Cerebellar cortex (tissue), 1 donor: Measurements from ENCODE around the gene LRRFIP1.

ENCODE experiments used
- DNase-seq: peaks from one replicate; pipeline ENCODE4 v3.0.0-alpha.2; 2015; ENCODE audit warnings: low spot score

The LRRFIP1 gene

DNA sequence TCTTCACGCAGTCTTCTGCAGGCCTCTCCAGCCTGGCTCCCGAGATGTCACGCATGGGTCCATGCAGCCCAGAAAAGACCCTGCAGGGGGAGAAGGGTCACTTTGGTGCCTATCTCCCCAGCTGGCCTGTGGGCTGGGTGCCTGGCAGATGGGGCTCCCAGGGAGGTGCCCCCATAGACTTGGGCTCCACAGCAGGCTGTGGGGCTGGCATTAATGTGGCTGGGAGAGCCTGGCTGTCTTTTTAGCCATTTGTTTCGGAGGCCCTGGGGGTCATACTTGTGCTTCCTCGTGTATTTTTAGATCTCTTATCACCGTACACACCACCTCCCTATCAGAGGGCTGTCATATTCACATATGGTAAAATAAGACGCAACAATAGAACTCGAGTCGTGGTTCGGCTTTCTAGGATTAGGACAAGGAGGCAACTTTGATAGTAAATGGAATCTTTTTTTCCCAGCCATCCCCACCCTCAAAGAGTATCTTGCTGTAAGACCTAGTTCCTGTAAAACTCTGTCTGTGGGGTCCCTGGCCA is 74.5 kb downstream of the LRRFIP1 start:
- DNase-seq: no peak

DNA sequence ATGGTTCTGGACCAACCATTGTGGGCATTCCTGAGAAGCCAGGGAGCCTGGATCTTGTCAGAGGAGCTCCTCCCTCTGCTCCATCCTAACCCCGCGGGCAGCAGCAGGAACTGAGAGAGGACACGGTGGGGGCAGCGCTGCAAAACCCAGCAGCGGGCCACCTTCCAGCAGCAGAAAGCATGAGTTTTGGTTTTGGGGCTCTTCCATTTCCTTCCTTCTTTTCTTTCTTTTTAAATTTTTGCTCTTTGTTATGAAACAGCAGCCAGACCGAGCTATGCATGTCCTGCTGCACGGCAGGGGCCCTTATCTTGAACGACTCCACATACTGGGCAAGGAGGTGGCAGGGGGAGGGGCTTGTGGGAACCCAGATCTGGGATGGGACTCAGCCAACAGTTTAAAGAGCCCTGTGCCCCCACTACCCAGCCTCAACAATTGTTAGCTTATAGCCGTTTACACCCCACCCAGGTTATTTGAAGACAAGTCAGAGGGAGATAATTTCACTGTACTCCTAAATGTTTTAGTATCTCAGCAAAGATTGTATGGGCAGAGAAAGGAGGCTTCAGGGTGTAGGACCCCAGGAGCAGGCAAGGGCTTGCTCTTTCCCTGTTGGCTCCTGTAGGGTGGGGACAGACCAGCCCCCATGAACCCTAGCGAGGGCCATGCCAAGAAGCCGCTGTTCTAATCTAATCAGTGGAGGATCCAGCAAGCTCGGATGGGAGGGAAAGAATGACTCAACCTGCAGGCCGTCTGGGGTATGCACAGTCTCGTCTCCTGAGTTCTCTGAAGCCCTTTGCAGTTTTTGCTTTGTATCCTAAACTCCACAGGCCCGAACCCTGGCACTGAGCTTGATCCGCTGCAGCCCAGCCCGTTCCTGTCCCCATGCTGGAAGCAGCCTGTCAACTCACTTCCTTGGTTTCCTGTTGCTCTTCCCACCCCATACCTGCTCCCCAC is 75.3 kb downstream of the LRRFIP1 start:
- no peak for DNase-seq

DNA sequence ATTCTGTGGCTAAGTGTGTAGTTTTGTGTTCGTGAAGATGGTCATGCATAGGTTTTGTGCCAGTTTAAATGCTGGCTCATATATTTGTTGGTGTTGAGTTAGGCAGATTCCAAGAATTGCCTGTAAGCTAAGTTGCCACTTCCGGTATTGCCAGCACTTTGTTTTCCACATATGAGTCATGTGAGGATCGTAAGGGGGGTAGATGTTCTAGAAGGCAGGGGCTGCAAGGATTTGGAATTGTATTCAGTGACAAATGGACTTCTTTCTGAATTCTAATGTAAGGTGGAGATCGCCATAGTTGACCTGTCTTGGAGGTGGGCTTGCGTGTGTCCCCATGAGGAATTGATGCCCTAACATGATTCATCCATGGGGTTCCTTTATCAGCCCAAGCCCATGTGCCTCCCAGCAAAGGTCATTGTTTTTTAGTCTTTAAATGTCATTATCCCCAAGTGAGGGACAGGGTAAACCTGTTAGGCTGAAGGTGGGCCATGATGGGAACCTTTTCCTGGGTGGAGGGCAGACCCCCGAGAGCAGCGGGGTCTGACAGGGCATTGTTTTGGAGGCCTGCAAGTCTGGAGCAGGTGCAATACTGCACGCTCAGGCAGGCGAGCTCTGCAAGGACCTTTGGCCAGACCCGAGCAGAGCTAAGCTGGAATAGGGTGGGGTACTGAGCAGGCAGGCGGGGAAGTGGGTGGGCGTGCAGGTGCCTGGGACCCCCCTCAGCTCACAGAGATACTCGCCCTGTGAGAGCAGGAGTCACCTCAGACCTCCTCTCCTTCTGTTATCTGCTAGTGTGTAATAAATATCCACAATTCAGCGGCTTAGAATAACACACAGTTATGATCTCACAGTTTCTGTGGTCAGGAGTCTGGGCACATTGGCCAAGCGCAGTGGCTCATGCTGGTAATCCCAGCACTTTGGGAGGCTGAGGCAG is 77.4 kb downstream of the LRRFIP1 start:
- DNase-seq: no peak

DNA sequence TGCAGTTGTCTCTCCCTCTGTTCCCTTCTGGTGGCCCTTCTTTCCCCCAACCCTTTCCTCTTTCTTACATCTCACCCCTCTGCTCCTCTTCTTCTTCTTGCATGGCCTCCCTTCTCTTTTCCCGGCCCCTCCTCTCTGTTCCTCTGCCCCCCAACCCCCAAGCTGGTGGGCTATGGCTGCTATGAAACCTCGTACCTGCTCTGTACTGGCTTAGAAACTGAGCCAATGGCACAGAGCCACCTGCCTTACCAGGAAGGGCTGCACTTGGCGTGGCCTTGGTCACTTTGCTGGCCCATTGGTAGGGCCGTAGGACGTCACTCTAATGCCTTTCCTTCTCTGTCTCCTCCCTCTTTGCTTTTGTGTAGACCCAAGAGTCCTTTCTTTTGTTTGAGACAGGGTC is 78.9 kb downstream of the LRRFIP1 start:
- DNase-seq: no peak

DNA sequence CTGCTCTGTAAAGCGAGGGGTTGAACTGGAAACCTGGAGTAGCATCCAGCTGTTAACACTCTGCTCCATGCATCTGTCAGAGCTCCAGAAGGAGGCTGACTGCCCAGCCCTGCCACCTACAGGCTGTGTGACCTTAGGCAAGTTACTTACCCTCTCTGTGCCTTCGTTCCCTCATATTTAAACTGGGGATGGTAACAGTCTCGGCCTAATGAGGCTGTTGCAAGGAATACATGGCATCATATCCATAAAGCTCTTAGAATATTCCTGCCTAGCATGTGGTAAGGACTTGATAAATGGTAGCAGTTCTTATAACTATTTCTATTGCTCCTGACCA is 80.6 kb downstream of the LRRFIP1 start:
- no peak for DNase-seq

DNA sequence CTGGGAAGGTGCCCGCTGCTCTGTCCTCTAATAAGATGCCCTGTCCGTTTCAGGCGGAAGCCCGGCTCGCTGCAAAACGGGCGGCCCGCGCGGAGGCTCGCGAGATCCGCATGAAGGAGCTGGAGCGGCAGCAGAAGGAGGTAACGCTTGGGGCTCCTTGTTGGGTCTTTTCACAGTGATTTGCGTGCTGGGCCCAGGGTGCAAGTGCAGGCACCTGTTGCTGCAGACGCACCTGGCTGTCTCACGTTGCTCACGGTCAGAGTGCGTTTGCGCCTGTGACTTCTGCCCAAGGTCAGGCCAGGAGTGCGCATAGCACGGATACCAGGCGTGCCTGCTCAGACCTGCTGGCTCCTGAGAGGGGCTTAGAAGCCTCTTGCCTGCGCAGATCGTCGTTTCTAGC is 81.1 kb downstream of the LRRFIP1 start:
- DNase-seq: no peak

DNA sequence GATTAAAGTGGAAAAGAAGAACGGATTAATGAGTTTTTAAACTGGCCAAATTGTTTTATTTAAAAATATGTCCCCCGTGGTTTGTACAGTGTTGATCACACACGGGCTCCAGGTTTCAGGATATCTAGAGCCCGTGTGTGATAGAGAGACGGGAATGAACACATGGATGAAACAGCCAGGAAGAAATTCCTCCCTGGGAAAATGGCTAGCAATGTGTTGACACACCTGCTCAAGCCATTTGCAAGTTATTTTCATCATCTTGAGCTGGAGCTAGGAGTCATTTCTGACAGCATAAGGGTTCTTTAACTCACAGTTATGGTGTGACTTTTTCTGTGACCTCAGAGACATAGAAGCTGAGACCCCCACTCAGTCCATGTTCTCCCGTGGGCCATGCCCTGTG is 81.6 kb downstream of the LRRFIP1 start:
- no peak for DNase-seq

GRCh38 chr2:237711458-237712150 is 84.2 kb downstream of the LRRFIP1 start:
- DNase-seq: no peak

DNA sequence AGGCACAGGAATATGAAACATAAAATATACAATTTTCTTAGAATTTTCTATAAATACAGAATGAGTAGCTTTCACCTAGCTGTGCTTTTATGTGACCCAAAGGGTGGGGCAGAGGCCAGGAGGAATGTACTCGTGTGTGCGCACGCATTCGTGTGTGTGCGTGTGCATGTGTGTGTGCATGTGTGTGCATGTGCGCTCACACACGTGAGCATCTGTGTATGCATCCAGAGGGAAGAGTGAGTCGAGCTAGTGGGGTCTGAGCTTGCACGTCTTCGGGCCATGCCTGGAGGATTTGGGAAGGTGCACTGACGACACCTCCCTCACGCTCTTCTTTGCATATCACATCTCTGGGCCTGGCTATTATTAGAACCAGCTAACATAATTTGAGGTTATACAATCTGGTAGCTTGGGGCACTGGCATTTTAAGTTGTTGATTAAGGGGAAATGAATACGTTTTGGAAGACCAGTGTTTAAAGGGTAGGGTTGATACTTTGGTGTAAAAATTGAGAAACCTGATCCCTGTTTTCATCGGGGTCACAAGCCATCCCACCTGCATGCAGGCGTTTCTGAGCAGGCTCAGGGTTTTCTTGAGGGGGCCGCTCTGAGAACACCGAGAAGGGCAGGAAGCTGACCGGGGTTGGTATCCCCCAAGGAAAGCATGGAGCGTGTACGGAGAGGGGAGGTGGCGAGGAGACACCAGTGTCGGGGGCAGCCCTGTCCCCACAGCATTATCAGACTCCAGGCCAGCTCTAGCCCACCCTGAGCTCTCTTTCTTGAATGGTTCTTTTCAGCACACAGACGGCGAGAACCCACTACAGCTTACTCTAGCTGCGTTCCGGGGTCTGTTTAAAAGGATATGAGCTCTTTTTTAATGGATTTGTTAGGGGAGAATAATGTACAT is 85.3 kb downstream of the LRRFIP1 start:
- no peak for DNase-seq

DNA sequence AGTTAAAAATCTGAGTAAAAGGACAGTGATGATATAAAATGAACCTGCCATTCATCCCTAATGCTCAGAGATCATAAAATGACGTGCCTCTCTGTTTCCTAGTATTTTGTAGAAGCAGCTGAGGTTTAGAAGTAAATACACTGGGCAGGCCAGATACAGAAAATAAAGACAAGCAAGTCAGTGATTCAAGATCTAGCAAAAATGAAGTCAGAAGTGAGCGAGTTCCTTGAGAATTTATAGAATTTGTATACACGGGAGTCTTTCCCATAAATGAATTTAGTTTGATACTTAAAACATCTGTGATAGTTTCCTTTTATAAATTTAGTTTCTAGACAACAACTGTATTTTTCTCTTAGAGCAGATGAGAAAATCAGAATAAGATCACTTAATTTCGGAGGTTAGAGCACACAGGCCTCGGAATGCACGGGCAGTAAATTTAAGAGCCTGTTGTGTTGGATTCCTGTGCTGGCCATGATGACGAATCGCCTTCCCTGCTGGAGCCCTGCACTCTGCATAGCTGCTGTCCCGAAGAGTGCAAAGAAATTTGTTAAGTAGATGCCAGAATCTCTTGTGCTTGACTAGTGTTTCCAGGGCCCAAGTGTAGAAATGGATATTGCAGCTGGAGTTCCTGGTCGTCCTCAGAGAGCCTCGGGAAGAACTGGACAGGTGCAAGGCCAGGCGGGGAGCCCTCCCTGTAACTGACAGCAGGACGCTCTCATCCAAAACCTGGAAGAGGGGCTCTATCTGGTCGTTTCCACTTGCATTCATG is 87.5 kb downstream of the LRRFIP1 start:
- DNase-seq: no peak

GRCh38 chr2:237715459-237715947 is 88.1 kb downstream of the LRRFIP1 start:
- DNase-seq: no peak

GRCh38 chr2:237716011-237716410 is 88.6 kb downstream of the LRRFIP1 start:
- no peak for DNase-seq

DNA sequence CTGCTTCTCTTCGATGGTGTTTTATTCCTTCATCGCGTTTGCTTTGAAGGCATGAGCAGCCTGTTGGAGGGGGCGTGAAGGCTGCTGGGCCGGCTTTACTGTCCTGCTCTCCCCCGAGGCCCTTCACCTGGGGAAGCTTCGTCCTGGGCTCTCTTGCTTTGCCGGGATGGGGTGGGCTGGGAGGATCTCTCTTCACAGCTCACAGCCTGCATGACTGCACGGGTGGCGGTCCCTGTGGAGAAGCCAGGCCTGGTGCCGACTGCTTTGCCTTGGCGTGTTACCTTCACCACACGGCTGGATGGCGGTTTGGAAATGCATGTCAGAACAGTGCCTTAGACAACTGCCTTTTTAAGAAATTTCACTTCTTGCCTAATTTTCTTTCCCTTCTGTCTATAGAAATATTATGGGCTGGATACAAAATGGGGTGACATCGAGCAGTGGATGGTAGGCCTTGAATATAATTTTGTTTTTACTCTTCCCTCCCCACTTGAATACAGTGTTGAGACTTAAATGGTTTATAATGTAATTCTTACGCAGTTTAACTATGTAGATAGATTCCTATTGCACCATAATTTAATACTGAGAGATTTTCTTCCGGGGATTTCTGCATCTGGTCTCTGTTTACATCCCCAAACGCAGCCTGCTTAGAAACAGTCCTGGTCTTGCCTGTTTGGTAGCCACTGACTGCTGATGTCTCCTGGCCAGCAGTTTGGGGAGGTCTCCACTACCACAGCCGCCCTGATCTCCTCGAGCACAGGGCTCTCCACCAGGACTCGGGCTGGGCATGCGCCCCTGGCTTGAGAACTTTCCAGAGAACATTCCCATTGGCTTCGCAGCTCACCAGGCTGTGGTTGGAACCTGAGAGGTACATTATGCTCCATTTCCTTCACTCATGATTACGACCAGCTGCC is 90.2 kb downstream of the LRRFIP1 start:
- DNase-seq: no peak

GRCh38 chr2:237718277-237718634 is 90.9 kb downstream of the LRRFIP1 start:
- DNase-seq: no peak

- DNase-seq: no peak
These were observed 93.1 kb downstream of the LRRFIP1 start for GRCh38 chr2:237720444-237720843.

GRCh38 chr2:237720957-237721356 is 93.6 kb downstream of the LRRFIP1 start:
- DNase-seq: no peak

DNA sequence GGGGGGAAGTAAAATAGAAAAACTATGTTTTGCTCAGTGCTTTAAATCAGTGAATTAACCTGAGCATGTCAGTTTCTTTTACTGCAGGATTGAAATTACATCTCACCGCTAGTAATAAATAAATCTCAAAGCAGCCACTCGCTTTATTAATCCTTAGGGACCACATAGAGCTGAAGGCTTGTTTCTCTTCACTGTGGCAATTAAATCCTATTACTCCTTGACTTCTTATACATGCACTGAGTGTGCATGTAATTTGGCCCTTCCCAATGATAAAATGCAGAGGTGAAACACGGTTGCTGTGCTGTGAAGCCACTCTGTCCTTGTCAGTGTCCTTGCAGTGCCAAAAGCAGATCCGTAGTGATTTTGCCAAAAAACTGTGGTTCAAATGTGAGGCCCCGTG is 94.1 kb downstream of the LRRFIP1 start:
- no peak for DNase-seq

GRCh38 chr2:237722616-237723015 is 95.2 kb downstream of the LRRFIP1 start:
- no peak for DNase-seq

DNA sequence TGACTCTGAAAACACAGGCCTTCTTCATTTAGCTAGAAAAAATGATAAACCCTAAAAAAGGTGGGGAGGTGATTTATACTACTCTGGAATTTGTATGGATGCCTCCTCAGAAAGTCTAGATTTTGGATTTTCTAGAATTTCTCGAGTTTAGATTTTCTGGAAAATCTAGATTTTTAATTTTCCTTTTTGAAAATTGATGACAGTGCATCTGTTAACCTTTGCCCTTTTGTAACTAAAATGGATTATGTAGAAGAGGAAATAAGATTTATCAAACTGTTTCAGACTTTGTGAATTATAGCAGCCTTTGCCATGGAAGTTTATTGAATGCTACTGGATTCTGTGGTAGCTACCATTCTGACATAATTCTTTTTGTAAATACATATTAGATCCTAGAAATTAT is 95.6 kb downstream of the LRRFIP1 start:
- DNase-seq: no peak
